Stimulated activated CD4-positive, alpha-beta T cell treated with anti-CD3 and anti-CD28 coated beads, Interleukin-1b, Interleukin-23, amount 100 ng/mL, for 24 hours (primary cell): ENCODE results near the gene KBTBD4.
"Not testable (repeated sequence)": the region's sequence is repeated elsewhere in the genome, so short reads cannot be mapped to it uniquely, and the experiment has no call there.

Experiments used
- DNase-seq, 4 experiments: peaks; one replicate each; pipeline ENCODE4 v3.0.0-alpha.2; 2020; ENCODE audit warnings: low read depth in 4 of 4, low spot score in 1 of 4

The KBTBD4 gene

DNA sequence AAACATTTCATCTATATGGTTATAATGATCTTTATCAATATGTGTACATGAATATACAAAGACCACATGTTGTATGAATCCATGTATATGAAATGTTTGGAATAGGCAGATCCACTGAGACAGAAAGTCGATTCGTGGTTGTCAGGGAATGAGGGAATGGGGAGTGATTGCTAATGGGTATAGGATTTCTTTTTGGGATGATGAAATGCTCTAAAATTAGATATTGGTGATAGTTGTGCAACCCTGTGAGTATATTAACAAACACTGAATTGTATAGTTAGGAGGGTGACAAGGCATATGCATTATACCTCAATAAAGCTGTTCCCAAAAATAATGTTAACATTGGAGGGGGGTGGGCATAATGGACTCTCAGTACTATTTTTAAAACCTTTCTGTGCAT, 18.3 kb downstream of the KBTBD4 start:
- no peak for DNase-seq

- DNase-seq, result no peak
Observed at GRCh38 chr11:47558695-47559094, 20.1 kb downstream of the KBTBD4 start.

- DNase-seq, result not testable (repeated sequence)
Observed at GRCh38 chr11:47557004-47557403, 21.8 kb downstream of the KBTBD4 start.

DNA sequence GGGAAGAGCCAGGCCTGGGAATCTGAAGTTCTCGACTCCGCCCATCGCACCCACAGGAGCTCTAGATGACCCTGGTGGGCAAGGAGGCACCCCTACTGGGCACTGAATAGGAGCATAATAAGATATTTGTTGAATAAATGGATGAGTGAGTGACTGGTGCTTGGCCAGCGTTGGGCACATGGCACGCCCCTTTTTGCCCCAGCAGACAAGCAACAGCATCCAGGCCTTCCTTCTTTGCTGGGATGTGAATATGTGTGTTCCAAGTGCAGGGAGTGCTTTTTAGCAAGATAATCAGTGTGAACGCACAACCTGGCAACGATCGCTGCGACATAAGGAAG, 25.4 kb downstream of the KBTBD4 start:
- no peak for DNase-seq

DNA sequence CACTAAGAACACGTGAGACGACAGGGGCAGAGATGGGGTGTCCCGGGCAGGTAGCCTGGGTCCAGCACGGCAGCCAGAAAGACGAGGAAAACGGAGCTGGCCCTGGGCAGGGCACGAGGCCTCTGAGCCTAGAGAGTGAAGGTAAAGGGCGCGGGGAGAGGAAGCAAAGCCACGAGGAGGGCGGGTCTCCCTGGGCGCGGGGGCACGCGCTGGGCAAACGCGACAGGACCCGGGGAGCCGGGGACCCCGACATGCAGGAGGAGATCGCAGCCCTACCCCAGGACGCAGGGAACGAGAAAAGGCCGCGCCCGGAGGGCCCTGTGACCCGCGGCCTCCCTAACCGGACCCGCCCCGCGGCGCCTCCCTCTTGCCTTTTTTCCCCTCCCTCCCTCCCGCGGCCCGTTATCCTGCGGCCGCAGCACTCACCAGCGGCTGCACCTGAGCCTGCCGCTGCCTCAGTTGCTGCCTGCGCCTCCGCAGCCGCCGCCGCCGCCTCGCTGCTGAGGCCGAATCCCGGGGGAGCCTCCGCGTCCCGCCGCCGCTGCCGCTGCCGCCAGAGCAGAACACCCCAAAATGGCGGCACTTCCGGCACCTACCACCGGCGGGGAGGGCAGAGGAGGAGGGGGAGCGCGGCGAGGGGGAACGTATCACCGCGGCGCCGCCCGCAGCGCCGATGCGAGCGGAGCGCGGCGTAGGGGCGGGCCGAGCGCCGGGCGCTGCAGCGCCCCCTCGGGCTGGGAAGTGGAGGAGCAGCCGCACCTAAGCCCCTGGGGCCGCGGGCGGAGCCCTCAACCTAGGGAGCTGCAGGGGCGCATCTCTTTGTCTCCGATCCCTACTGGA, 26.0 kb downstream of the KBTBD4 start, which contains the start of gene CELF1:
CELF1 (minus strand) TSS at position 567 of the 840 bp plus-strand sequence. CDS start 53,609 bp downstream, outside the sequence.
- DNase-seq, result peak; percentile 74 to 90 (median 81)

DNA sequence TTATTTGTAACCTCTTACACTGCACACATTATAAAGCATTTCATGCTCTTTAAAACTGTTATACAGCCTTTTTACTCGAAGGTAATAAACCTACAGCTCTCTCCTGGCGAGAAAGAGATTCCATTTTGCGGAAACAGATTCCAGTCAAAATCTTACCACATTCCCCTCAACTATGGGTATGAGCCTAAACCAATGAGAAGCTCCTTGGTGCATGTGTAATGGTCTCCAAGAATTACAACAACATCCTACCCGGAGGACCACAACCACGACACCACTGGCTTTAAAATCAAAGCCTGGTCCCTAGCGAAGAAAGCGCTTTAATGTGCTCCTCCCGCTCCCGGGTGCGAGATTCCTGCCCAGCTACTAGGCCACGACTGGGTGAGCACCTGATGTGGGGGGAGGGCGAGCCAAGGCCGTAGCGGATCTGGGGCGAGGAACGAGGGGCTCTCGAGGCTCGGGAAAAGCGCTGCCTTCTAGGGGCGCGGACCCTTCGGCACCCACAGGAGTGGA, 26.7 kb downstream of the KBTBD4 start:
- no peak for DNase-seq

DNA sequence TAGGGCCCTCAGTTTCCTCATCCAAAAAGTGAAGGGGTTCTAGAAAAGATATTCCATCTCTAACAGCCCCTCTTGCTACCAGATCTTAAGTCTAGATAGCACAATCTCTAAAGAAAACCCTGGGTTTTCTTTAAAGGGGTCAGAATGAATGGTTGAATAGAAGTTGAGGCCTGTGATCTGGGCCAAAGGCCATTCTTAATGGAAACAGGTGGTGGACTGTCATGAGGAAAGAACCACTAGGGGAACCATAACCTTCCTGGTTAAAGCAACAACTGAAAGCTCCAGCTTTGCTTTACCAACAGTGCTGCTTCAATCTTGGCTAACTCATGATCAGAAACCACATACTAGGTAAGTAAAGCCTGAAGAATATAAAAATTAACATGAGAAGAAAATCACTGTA, 27.7 kb downstream of the KBTBD4 start:
- DNase-seq, result no peak

- DNase-seq, result no peak
Observed at GRCh38 chr11:47550288-47551047, 28.3 kb downstream of the KBTBD4 start.

GRCh38 chr11:47546274-47546673, 32.5 kb downstream of the KBTBD4 start:
- DNase-seq, result not testable (repeated sequence)

DNA sequence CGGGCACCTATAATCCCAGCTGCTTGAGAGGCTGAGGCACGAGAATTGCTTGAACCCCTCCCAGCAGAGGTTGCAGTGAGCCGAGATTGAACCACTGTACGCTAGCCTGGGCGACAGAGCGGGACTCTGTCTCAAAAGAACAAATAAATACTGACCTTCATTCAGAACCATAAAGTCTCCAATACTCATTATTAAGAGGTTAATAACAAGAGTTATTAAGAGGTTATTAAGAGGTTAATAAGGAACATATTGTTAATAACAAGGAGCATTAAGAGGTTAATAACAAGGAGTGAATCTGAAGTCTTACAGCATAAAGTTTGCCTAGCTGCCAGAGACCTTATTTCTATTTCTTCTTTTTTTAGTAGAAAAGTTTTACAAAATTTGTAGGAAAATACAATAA, 33.5 kb downstream of the KBTBD4 start:
- no peak for DNase-seq

GRCh38 chr11:47541070-47541469, 37.7 kb downstream of the KBTBD4 start:
- DNase-seq, result no peak

- no peak for DNase-seq
Observed at GRCh38 chr11:47539681-47540039, 39.1 kb downstream of the KBTBD4 start.

DNA sequence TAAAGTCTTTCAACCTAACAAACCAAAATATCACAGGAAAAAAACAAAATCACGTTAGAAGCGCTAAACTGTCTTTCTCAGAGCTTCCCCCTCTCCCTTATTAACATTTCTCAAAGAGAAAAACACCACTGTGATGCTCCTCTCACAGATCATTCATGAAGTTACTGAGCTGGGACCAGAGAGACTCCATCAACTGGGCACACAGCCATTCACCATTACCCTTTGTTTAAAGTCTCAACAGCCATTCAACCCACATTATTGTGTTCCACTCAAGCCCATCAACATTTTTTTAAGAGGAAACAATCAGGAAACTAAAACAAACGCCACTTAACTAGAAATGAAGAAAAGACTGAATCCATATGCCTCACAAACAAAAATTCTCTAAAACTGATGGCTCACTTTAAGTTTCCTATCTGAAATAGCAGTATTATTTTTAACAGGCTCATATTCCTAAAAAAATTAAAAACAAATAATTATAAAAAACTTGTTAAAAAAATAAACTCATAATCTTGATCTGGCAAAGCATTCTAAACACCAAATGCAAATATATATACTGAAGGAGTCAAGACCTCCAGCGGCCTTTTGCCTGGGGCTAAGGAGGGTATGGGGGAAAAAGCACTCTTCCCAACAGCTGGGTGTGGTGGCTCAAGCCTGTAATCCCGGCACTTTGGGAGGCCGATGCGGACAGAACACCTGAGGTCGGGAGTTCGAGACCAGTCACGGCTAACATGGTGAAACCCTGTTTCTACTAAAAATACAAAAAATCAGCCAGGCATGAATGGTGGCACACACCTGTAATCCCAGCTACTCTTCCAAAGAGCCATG, 39.8 kb downstream of the KBTBD4 start:
- DNase-seq, result no peak

DNA sequence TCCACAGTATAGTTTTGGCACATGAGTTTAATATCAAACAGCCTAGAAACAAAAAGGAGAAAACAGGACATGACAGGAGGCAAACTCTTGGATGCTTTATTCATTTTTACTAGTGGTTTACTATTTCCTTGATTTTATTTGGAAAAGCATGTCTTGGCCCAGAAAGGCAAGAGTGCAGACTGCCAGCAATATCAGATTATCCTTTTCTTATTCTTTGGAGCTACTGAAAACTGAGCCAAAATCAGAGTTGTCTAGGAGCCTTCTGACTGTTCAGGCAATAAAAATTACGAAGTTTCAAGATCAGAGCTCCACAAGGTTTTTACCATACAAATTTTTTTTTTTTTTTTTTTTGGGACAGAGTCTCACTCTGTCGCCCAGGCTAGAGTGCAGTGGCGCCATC, 41.9 kb downstream of the KBTBD4 start:
- no peak for DNase-seq

DNA sequence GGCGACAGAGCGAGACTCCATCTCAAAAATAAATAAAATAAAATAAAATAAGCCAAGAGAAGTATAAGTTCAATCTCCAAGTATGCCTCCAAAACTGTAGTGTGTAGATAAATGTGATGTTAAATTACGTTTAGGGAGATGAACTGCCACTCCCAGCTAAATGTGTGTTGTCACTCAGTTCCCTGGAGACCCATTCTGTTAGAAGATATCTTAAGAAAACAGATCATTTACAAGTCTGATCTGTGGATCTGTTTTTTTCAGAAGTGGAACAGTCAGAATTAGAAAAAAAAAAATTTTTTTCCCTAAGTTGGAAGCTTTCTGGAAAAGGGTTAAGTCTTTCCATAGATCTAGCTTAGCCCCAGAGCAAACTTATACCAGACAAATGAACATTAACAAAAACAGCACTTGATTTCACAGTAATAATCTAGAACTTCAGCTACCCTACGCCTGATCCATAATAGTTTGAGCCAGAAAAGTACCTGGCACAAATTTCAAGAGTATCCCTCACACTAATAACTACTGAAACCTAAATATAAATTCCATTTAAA, 44.0 kb downstream of the KBTBD4 start:
- DNase-seq, result no peak

- DNase-seq, result no peak
Observed at GRCh38 chr11:47533690-47534151, 45.0 kb downstream of the KBTBD4 start.

- no peak for DNase-seq
Observed at GRCh38 chr11:47532597-47533213, 46.1 kb downstream of the KBTBD4 start.

DNA sequence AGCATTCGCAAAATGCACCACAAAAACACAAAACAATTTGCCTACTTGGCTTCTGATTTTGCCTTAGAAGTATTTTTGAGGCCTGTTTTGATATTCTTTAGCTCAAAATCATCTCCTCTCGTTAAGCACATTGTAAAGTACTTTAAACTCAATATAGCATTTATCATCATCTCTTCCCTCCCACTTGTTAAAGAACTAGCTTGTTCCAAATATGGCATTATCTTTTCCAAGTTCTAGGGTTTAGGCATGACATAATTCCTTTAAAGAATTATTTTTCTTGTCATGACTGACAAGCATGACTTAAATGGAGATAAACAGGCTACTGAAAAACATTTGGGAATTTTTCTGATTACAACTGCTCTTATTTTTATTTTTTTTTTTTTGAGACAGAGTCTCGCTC, 47.1 kb downstream of the KBTBD4 start:
- DNase-seq, result no peak

GRCh38 chr11:47530721-47531120, 48.0 kb downstream of the KBTBD4 start:
- not testable (repeated sequence) for DNase-seq

GRCh38 chr11:47529951-47530350, 48.8 kb downstream of the KBTBD4 start:
- DNase-seq, result no peak

GRCh38 chr11:47527186-47527585, 51.6 kb downstream of the KBTBD4 start:
- DNase-seq, result no peak
